WTC11 (cell line): Measurements from ENCODE around the gene TMEM9B.

Experiments used
- CTCF ChIP-seq: fragments of 200-600 bp; IDR thresholded peaks from 2 replicates; pipeline ENCODE4 v1.8.0; 2022; ENCODE audit warnings: antibody characterized with exemption
- KAT7 ChIP-seq: sonication (generic); formaldehyde crosslinking; IDR thresholded peaks from 2 replicates; pipeline ENCODE4 v1.8.1; 2023; ENCODE audit warnings: missing genetic modification reagents, mild to moderate bottlenecking, borderline replicate concordance
- NFE2L1 ChIP-seq: sonication (generic); formaldehyde crosslinking; IDR thresholded peaks from 2 replicates; pipeline ENCODE4 v1.8.1; 2023; ENCODE audit warnings: missing genetic modification reagents

- no peak for TF ChIP-seq CTCF
- no peak for TF ChIP-seq NFE2L1 (CRISPR knock-in tag)
- TF ChIP-seq KAT7, result no peak
Measured at GRCh38 chr11:8998017-8998416, 33.8 kb upstream of the TMEM9B start.
